ENCODE results near the gene DNAJB7.
"Not testable (repeated sequence)": the region's sequence is repeated elsewhere in the genome, so short reads cannot be mapped to it uniquely, and the experiment has no call there.

DNA sequence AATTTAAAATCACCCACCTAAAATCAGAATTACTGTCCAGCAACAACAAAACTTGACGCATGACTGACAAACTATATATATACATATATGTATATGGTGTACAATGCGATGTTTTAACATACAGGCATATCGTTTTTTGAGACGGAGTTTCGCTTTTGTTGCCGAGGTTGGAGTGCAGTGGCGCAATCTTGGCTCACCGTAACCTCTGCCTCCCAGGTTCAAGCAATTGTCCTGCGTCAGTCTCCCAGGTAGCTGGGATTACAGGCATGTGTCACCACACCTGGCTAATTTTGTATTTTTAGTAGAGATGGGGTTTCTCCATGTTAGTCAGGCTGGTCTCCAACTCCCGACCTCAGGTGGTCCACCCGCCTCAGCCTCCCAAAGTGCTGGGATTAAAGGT, 16.1 kb downstream of the DNAJB7 start:
- not testable (repeated sequence) for TF ChIP-seq POLR2A (IDR thresholded peaks at IDR 0.05; ENCODE audit: low read length); GATA1 (IDR thresholded peaks at IDR 0.05; ENCODE audit: low read depth, low read length)
